ENCODE results near the gene ESPNL.
A peak's percentile ranks its signal among the peaks of the same experiment; 100 is the strongest.
"Not testable (repeated sequence)": the region's sequence is repeated elsewhere in the genome, so short reads cannot be mapped to it uniquely, and the experiment has no call there.

Gene ESPNL

DNA sequence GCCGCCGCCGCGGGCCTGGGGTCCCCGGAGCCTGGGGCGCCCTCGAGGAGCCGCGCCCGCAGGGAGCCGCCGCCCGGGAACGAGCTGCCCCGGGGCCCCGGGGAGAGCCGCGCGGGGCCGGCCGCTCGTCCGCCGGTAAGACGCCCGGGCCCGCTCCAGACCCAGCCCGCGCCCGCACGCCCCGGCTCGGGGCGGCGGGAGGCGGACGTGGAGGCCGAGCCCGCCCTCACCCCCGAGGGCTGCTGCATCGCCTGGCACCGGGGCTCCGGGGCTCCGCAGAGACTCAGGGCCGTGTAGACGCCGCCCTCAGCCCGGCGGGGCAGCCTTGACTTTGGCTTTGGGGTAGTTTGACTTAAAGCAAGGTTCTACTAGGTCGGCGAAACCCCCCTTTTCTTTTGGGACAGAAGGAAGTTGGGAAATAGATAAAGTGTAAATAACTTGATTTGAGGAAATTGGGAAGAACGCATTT is 59.0 kb downstream of the ESPNL start:
- peak; percentile 26 for ATAC-seq
- peak; percentile 44 for DNase-seq

DNA sequence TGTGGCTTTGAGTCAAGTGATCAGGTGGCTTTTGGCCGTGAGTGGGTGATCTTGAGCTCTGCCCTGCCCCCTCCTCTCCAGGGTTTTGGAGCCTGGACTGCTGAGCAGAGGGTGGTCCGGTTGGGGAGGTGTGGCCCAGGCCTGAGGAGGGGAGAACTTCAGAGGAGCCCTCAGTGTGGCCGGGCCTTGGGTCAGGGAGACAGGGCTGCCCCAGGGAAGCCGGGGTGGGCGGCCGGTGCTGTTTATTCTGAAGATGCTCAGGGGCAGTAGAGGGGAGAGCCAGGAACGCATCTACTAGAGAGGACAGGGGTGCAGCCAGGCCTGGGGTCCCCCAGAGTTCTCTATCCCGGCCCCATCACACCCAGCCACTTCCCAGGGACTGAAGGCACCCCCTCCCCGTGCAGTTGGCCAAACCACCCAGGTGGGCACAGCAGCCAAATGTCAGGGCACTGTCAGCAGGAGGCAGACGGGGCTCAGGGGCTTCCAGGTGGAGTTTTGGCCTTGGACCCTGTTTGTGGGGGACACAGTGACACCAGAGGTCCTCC is 59.6 kb downstream of the ESPNL start:
- ATAC-seq, result no peak
- DNase-seq, result no peak

DNA sequence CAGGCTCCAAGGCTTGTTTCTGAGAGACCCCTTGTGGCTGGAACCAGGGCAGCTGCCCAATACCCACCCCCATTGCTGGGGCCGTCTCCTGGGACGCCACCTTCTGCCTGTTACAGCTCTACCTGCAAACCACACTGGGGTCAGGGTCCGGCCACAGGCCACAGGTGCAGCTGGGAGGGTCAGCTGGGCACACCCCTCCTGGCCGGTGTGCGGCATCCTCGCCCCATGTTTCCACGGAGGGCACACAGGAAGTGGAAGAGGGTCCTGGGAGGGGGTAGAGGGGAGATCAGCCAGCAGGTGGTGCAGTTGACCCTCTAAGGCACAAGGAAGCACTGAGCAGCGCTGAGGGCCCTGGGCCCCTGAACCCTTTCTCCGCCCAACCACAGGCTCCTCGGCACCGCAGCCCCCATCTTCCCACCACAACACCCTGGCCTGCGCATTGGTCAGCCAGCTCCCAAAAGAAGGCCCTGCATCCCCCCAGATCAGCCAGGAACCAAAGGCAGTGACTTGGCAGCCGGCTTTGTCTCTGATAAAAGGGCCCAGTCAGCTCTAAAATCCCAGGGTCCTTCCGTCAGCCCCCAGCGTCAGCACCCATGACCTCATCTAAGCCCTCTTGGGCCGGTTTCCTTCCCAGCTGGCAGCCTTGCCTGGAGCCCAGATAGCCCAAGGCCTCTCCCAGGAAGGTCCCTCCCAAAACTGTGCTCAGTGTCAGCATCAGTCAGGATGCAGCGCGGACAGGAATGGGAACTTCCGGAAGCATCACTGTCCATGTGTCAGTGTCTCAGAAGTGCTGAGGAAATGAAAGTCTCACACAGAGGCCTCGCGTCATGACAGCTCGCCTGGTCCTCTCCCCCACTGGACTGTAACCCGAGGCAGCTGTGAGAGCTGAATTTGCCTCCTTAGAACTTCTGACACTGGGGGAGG is 60.3 kb downstream of the ESPNL start:
- DNase-seq (peak; percentile 33), ATAC-seq (no peak)

DNA sequence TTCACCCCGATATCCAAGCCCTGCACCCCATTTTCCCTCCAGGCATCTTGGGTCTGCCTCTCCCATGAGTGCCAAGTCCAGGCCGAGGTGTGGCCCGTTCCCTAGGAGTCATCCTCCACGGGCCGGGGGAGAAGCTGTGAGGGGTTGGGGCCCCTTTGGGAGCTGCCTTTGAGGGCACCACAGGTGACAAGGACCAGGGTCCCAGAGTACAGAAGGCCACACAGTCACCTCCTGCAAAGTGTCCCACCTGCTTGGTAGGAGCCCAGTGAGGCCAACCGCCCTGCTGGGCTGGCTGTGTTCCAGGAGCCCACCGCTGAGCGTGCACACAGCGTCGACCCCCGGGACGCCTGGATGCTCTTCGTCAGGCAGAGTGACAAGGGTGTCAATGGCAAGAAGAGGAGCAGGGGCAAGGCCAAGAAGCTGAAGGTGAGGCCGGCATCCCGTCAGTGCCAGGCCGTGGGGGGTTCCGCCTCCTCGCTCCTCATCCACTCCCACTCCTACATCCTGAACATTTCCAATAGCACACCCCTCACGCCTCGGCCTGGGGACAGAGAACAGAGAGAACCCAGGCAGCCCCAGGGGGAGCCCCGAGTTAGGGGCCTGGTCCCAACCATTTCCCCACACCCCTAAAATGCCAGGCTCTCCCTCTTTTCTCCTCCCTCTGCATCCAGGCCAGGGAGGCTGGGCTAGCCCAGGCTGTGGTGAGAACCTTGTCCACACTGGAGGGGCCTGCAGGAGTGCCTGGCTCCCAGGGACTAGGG is 61.3 kb downstream of the ESPNL start:
- DNase-seq, result no peak
- no peak for ATAC-seq

DNA sequence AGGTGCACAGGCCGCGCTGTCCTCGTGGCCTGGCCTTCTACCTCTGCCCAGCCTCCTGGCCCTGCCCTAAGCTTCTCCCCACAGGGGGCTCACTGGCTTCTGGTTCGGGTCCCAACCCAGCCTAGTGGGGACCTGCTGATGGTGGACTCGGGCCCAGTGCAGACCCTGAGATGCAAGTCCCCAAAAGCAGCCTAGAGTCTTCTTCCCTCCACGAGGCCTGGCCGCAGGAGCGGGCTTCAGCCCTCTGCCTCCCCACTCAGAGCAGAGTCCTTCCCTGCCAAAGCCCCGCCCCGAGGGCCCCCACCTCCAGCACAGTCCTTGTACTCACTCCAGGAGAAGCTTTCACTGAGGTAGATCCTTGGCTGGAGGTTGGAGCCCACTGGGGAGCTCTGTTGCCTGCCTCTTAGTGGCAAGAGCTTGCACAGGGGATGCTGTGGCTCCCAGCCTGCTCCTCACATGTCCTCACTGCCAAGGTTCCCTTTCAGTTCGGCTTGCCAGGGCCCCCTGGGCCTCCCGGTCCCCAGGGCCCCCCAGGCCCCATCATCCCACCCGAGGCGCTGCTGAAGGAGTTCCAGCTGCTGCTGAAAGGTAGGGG is 62.2 kb downstream of the ESPNL start:
- no peak for ATAC-seq
- DNase-seq, result no peak

DNA sequence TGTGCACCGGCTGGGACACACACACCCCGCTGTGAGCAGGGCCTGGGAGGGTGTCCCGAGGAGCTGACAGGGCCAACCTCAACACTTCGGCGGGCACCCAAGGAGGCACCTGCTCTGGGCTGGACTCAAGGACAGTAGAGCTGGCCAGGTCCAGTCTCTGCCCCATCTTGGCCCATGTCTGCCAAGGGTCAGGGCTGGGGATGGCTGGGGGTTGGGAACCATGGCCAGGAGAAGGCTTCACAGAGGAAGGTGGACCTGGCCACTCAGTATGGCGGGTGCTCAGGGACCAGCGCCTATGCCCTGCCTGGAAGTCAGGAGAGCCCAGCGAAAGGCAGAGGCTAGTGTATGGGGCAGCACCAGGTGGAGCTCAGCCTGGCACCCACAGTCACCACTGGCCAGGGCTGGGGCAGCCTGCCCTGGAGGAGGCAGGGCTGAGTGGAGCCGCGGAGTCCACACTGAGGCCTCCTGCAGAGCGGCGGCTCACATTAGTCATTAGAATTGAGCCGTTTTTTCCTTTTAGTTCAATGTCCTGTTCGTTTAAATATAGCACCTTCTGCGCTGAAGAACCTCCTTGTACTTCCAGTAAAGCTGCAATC is 62.8 kb downstream of the ESPNL start:
- DNase-seq, result no peak
- ATAC-seq, result no peak

DNA sequence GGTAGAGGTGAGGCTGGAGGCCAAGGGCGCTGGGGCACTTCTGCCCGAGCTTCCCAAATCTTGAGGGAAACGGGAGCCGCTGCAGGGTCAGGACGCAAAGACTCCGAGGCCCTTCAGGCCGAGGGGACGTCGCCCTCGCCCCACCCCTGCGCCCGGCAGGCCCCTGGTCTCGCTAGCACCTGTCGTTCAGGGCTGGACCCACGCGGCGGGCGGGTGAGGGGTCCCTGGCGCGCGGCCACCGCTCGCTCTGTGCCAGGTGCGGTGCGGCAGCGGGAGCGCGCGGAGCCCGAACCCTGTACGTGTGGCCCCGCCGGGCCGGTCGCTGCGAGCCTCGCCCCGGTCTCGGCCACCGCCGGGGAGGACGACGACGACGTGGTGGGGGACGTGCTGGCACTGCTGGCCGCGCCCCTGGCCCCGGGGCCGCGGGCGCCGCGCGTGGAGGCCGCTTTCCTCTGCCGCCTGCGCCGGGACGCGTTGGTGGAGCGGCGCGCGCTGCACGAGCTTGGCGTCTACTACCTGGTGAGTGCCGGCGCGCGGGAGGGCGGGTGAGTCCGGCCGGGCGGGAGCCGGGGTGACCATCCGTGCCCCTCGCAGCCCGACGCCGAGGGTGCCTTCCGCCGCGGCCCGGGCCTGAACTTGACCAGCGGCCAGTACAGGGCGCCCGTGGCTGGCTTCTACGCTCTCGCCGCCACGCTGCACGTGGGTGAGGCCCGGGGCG is 63.5 kb downstream of the ESPNL start:
- DNase-seq, result no peak
- no peak for ATAC-seq

DNA sequence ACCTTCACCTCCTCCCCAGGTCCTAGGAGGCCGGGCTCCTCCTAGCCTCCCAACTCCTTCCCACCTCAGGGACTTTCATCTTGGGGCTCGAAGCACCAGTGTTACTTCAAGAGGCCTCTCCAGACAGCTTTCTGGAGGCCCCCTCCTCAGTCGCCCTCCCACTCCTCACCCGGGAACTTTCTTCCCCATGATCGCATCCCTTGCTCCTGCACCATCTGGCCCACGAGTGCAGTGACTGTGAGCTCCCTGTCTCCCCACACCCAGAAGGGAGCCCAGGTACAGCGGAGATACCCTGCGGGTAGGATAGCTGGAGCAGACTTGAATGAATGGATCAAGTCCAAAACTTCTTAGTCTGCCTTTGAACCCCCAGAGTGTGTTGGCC is 64.8 kb downstream of the ESPNL start:
- DNase-seq, result no peak
- ATAC-seq, result no peak

DNA sequence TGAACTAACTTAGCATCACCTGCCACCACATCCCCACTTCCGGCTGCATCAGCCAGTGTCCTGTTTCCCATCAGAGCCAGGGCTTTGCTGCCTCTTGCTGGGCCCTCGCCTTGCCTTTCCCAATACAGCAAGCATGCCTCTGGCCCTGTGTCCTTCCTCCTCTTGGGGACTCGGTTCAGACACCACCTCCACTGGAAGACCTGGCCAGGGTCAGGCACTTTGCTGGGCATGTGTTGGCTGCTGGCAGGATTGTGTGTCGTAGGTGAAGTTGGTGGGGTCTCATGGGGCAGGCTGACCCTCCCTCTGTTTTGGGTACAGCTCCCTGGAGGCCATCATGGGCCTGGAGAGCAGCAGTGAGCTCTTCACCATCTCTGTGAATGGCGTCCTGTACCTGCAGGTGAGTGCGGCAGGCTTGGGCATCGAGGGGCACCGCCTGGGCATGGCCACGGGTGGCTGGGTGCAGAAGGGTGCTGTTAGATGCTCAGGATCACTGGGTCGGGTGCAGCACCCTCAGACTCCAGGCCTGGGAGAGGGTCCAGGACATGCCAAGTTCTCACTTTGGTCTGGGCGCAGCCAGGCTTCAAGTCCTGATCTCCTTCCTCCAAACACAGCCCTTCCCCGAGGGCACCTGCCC is 65.3 kb downstream of the ESPNL start:
- DNase-seq (no peak), ATAC-seq (no peak)

DNA sequence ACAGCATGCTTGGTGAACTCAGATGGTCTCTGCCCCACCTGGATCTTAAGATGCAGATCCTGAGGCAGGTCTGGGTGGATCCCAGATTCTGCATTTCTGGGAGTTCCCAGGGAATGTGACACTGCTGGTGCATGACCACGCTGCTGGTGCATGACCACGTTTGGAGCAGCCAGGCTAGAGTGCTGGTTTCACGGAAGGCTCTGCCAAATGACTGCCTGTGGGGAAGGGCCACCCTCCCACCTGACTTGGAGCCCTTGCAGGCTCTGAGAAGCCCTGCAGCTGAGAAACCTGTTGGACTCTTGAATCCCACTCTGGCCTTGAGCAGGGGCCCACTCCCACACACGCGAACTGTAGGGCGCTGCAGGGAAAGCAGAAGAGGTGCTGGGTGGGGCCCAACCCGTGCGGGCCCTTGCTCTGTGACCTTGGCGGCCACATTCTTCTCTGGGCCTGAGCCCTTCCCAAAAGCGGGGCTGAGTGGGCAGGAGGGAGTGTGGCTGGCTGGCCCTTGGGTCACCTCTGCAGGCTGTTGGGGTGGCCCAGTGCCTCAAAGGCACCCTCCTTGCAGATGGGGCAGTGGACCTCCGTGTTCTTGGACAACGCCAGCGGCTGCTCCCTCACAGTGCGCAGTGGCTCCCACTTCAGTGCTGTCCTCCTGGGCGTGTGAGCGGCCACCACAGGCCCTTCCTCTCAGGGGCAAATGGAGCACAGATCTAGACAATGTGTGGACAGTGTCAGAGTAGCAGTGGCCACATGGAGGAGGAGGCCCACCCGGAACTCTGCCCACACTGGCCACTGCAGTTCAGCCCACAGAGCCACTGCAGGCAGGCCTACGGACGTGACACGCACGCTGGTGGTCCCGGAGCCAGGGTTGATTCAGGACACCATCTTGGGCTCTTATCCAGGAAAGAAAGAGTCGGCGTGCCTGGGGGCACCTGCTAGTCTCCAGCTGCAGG is 66.5 kb downstream of the ESPNL start:
- DNase-seq (no peak), ATAC-seq (no peak)

DNA sequence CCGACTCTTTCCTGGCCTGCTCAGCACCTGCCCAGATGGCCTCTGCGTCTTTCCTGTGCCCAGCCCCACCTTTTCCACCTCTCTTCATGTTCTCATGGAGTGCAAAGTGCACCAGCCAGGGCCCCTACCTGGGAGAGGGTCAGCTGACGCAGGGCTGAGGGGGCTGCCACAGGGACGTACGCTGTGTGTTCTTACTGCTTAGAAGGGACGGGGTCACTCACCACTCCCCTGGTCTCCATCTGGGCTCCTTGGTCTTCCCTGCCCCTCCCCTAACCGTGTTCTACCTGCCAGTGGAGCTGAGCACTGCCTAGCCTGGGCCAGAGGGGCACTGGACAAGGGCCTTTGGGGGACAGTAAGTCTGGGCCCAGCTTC is 67.2 kb downstream of the ESPNL start:
- ATAC-seq (no peak), DNase-seq (no peak)

DNA sequence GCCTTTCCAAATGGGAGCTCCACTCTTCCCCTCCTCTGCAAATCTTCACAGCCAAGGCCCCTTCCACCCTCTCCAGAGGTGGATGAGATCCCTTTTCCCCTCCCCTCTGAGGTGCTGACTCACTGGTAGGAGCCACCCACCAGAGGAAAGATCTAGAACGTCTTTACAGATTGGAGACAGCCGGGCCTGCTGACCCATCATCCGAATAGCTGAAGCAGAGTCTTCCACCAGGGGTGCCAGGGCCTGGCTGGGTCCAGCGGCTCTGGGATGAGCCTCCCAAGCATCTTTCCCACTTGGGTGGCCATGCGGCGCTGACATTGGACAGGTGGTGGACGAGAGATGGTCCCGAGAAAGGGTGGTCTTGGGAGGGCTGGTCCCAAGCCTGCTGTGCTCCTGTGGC is 67.6 kb downstream of the ESPNL start:
- DNase-seq (no peak), ATAC-seq (no peak)

DNA sequence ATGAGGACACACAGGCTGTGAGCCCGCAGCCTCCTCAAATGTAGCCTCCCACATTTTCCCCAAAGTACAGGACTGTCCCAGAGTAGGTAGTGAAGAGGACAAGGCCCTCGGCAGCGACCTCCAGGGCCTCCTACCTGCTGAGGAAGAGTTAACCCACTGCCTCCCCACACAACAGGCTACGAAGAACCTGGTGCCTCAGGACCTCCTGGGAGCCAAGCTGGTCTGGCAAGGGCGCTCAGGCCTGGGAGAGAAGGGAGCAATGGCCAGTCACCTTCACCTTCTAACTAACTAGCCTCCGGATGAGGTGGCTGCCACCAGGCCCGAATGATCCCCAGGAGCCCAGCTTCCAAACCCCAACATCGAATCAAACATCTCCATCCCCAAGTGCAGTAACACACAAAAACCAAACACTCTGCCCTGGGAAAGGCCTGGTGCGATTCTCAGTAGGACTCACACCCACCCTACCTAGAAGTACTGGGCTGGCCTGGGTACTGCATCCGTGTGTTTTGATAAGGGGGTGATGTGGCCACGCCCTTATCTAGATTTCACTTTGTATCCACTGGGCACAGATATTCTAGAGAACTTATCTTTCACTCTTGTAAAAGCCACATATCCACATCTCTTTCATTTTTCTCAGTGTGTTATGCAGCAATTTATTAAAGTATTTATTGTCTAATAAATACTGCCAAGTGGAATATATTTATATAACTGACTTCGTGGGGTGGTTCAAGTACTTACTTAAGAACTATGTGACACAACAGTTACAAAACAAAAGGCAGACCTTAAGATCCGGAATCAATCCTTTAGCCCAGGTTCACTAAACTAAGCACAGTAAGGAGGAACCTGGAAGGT is 68.3 kb downstream of the ESPNL start:
- DNase-seq (no peak), ATAC-seq (no peak)

DNA sequence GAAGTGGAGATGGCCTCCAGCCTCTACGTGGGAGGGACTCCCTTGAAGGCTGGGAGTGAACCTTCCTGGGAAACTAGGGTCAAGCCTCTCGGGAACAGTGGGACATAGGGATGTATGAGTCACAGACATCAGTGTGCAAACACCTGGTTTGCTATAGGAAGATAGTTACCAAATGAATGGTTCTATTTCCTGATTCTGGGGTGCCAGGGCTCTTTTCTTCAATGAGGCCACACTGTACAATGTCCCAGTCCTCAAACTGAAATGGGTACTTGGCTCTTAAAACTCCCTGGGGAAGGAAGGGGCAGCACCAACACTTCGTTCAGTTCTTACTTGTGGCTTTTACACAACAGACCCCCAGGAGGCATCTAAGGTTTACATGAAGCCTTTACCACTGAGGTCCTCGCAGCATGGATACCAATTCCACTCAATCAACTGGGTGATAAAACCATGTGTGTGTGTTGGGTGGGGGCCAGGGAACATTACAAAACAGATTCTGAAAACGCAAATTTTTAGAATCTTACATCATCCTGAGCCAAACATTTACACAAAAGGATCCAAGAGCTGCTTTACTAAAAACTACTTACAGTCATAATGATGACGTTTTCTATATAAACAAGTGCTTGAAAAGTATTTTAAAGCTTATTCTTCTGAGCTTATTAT is 69.0 kb downstream of the ESPNL start:
- DNase-seq (no peak), ATAC-seq (no peak)

DNA sequence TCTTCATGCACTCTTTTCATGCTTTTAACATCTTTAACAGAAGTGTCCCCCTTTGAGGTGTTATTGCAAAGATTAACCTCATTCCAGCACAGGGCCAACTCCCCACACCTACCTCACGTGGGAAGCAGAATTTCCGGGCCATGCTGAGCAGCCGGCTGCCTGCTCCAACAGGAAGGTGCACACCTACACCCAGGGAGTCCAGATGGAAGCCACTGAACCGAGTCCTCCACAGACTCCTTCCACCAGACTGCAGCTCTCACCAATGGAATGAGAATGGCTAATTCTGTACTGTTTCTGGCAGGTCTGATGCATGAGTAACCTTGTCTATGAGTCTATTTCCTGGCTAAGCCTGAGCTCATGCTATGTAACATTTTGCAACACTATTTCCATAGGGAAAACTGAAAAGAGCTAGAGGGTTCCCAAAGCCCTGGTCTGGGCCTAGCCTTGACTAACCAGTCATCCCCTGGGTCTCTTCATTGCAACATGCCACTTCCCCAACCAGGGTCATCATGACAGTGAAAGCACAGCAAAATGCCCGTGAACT is 69.6 kb downstream of the ESPNL start:
- DNase-seq, result no peak
- ATAC-seq, result no peak

DNA sequence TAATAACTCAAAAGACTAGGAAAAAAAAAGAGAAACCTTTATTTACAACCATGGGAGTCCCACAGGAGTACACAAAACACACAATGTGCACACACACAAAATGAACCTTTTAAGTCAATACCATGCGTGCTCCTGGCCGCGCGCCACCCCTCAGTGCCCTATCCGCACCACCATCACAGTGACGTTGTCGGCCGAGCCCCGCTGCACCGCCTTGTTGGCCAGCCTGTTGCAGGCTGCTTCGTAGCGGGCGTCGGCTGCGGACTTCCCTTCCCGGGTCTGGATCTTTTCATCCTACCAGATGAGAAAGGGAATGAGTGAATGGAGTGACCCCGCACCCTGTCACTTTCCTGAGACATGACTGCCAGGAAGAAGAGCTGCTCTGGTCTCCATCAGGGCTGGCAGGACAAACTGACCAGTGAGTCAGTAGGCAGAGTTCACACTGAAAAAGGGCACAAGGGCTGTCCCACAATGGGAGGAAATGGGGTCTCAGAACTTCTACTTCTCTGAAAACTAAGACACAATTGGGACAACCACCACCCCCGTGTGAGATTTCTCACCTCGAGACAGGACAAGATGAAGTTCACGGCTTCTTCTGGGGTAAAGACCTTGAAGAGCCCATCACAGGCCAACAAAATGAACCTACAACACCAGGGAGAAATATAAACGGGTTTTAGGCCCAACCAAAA is 70.4 kb downstream of the ESPNL start:
- no peak for ATAC-seq
- DNase-seq, result no peak

DNA sequence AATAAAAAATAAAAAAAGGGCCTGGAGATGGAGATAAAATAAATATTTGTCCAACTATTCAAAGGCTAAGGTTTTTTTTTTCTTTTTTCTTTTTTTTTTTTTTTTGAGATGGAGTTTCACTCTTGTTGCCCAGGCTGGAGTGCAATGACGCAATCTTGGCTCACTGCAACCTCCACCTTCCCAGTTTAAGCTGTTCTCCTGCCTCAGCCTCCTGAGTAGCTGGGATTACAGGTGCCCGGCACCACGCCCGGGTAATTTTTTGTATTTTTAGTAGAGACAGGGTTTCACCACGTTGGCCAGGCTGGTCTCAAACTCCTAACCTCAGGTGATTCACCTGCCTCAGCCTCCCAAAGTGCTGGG is 70.9 kb downstream of the ESPNL start:
- DNase-seq, ATAC-seq: not testable (repeated sequence)

Data from stimulated activated naive CD8-positive, alpha-beta T cell treated with anti-CD3 and anti-CD28 coated beads, Interleukin-15, Interleukin-2, amounts not matched to agents 100 U/mL and 50 U/mL, for 24 hours (primary cell).